ENCODE data around the gene FAF2.
A peak's percentile ranks its signal among the peaks of the same experiment; 100 is the strongest.
"Not testable (repeated sequence)": the region's sequence is repeated elsewhere in the genome, so short reads cannot be mapped to it uniquely, and the experiment has no call there.

Gene FAF2, protein sequence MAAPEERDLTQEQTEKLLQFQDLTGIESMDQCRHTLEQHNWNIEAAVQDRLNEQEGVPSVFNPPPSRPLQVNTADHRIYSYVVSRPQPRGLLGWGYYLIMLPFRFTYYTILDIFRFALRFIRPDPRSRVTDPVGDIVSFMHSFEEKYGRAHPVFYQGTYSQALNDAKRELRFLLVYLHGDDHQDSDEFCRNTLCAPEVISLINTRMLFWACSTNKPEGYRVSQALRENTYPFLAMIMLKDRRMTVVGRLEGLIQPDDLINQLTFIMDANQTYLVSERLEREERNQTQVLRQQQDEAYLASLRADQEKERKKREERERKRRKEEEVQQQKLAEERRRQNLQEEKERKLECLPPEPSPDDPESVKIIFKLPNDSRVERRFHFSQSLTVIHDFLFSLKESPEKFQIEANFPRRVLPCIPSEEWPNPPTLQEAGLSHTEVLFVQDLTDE

GRCh38 chr5:176447978-176448608 lies at the start of gene FAF2:
Gene FAF2, plus strand, starts transcription at chr5:176448385. Its CDS starts 23 bp downstream, at chr5:176448408.
- peak; percentile 94 to 98 for DNase-seq

DNA sequence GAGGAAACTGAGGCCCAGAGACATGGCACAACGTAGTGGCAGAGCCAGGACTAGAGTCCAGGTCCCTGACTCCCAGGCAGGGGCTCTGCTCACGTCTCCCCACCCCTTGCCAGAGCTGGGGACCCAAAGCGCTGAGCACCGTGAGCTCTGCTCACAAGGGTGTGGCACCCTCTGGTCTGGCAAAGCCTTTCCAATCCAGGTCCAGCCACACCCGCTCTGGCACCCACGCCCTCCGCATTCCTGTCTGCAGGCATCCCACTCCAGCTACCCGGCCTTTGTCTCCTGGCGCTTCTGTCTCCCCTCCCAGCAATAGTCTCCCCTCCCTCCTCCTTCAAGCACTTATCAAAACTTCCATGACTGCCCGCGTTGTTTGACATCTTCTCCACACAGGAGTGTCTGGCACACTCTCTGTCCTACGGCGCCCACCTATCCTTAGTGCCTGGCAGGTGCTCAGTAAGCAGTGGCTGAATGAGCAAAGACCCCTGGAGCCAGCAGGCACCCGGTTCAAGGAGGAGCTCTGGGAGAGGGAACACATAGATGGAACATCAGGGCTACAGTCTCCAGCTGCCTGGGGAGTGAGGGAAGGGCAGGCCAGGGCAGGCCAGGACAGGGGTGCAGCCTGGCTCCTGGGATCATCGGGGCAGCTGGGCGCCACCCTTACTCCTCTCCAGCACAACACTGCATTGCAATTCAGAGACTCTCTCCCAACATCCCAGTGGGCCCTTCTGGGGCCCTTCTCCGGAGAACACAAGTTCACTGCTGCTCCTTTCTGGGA lies 47.6 kb upstream of the FAF2 start:
- no peak for DNase-seq

DNA sequence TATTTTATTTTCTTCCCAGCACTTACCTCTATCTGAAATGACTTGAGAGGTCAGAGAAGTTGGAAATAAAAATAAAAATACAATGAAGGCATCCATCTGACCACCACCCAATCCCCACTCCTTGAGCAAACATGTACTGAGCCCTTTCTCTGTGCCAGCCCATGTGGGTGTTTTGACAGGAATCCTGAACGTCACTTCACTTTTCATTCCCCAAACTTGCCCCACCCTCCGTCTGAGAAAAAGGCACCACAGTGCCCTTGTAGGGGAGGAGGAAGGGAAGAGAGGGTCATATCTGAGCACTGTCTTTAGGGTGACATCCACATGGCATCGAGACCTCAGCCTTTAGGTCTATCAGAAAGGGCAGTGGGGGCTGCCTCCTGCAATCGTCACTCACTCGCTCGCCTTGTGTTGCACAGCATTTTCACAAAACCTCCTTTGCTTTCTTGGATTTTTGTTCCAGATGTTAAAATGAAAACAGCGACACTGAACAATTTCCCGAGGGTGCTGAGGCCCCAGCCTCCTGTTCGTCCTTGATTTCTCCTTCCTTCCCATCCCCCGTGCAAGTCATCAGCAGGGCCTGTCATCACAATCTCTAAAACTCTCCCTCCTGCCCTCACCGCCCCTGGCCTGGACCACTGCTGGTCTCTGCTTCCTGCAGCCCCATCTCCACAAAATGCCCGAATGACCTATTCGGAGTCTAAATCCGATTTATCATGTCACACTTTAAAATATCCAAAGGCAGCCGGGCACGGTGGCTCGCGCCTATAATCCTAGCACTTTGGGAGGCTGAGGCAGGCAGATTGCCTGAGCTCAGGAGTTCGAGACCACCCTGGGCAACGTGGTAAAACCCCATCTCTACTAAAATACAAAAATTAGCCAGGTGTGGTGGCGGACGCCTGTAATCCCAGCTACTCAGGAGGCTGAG lies 46.6 kb upstream of the FAF2 start:
- DNase-seq, result no peak

DNA sequence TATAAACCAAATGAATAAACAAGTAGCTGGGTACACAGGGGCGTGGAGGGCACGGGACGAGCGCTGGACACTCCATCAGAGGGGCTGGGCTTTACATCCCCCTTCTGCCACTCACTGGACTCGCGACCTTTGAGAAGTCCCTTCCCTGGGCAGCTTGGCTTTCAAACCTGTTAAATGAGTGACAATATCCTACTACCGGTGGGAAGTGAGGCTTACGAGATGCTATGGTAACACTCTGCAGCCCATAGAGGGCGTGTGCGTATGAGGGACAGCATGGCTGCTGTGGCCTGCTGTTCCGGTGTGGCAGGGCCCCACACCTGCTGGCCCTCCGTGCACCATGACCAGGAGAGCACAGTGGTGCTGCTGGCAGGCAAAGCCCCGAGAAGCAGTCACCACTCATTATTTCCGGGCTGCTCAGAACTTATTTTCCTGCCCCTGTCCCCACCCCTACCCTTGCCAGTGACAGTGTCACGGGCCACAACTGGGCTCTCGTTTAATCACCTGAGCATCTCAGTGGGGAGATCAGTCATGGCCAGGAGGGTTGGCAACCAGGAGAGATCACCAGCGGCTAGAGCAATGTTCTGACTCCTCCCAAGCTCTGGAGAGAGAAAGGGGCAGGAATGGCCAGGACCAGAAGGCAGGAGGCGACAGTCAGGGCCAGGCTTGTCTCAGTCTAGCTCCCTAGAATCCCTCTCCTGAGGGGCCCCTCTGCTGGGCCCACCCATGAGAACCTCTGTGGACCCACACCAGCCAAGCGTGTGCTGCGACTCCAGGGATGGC lies 42.3 kb upstream of the FAF2 start:
- DNase-seq, result no peak

GRCh38 chr5:176406436-176407052 lies 41.6 kb upstream of the FAF2 start:
- no peak for DNase-seq

- no peak for DNase-seq
Measured at GRCh38 chr5:176407456-176408251, 40.5 kb upstream of the FAF2 start.

DNA sequence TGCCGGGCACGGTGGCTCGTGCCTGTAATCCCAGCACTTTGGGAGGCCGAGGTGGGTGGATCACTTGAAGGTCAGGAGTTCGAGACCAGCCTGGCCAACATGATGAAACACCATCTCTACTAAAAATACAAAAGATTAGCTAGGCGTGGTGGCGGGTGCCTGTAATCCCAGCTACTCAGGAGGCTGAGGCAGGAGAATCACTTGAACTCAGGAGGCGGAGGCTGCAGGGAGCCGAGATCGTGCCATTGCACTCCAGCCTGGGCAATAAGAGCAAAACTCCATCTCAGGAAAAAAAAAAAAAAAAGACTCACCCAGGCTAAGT lies 40.0 kb upstream of the FAF2 start:
- DNase-seq, result not testable (repeated sequence)

DNA sequence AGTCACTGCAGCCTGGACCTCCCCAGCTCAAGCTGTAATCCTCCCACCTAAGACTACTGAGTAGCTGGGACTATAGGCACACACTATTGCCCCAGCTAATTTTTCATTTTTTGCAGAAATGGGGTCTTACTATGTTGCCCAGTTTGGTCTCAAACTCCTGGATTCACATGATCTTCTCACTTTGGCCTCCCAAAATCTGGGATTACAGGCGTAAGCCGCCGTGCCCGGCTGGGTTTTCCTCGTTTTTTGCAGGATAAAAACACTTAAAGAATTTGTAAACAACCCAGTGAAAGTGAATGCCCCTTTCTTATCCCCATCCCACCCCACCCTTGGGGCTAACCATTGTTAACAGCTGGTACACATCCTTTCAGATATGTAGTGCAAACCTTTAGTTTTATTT lies 39.6 kb upstream of the FAF2 start:
- no peak for DNase-seq

DNA sequence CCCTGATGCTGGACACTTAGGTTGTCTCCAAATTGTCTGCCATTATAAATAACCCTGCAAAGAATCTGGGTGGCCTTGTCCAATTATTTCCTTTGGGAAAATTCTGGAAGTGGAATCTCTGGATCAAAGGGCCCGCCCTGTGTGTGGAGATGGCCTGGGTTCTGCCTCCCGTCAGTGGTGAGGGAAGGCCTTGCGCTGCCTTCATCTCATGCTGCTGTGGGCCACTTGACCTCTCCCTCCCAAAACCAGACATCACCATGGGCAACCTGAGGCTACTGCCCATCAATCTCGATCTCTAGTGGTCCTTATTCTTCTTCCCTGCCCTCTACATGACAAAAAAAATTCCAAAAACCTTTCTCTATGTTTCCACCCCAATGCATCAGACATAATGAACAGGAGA lies 38.4 kb upstream of the FAF2 start:
- no peak for DNase-seq

GRCh38 chr5:176410486-176411180 lies 37.6 kb upstream of the FAF2 start:
- no peak for DNase-seq

- DNase-seq, result no peak
Measured at GRCh38 chr5:176412517-176413254, 35.5 kb upstream of the FAF2 start.

- DNase-seq, result no peak
Measured at GRCh38 chr5:176413255-176413565, 35.0 kb upstream of the FAF2 start.

- DNase-seq, result no peak
Measured at GRCh38 chr5:176413709-176414191, 34.4 kb upstream of the FAF2 start.

GRCh38 chr5:176414704-176415103 lies 33.5 kb upstream of the FAF2 start:
- no peak for DNase-seq

GRCh38 chr5:176415240-176415951 lies 32.8 kb upstream of the FAF2 start:
- DNase-seq, result no peak

DNA sequence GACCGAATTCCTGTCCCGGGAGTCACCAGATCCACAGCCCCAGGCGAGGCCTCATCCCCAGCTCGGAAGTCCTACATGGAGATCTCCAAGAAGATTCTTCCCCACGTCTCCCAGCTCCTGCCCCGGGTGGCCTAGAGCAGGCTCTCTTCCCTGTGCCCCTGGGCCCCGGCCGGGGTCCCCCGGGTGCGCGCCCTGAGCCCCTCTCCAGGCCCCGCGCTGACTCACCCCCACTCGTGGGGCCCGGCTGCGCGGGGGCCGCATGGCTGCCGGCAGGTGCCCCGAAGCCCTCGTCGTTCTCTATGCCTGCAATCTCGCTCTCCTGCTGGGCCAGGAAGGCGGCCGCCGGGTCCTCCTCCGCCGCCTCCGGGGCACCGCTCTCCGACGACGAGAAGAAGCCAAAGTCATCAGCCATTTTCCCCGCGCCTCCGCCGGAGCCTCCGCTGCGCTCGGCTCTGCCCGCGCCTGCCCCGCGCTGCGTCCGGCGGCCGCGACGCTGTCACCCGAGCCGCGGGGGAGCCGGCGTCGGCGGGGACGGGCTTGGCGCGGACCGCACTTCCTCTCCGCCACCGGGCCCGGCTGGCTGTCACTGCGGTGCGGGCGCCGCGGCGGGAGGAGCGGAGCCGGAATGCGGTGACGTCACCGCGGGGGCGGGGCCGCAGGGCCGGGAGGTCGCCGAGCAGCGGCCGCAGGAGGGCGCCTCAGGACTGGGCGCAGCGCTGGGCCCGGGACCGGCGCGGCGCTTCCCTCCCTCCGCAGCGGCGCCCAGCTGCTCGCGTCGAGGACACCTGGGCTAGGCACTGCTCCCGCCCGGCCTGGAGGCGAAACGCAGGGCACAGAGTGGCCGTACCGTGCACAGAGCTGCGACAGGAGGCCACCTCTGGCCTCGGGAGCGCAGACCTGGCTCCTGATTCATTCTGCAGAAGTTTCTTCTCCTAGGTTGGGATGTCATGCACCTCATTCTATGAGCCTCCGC lies 31.9 kb upstream of the FAF2 start, which contains the start of gene CLTB:
TSS of gene CLTB (minus strand) at position 588 of the 973 bp plus-strand sequence. CDS start at position 412, 176 bp downstream.
- DNase-seq, result peak in 1 of 2 experiments; percentile 88

- DNase-seq, result no peak
Measured at GRCh38 chr5:176416965-176417364, 31.2 kb upstream of the FAF2 start.
